HCT116 (cell line): ENCODE data around the gene SMC4.

Experiments used
- CTCF ChIP-seq, 3 experiments: fragments of 200-600 bp in 1 of 3; sonication (generic) in 1 of 3; IDR thresholded peaks in 2 of 3; conservative IDR thresholded peaks in 1 of 3; 2 replicates each; pipeline ENCODE4 v1.5.1; 2012 to 2017; ENCODE audit warnings: low read depth in 2 of 3, low read length in 2 of 3, antibody characterized with exemption in 1 of 3, borderline replicate concordance in 1 of 3, control low read depth in 1 of 3, mild to moderate bottlenecking in 1 of 3, mixed read lengths in 1 of 3, mixed run types in 1 of 3, moderate library complexity in 1 of 3; ENCODE audit not compliant: insufficient read depth in 1 of 3
- ZBTB33 ChIP-seq: IDR thresholded peaks from 2 replicates; pipeline ENCODE4 v1.6.1; 2011; ENCODE audit warnings: mild to moderate bottlenecking, low read length, moderate library complexity; ENCODE audit not compliant: insufficient replicate concordance; ENCODE audit errors: extremely low read depth

- TF ChIP-seq CTCF (IDR thresholded peaks at IDR 0.05 in 2 of 3, conservative IDR thresholded peaks at IDR 0.05 in 1 of 3; ENCODE audit: borderline replicate concordance in 1 of 3, insufficient read depth in 1 of 3, low read depth in 2 of 3, low read length in 2 of 3) (no peak), ZBTB33 (no peak)
Observed at GRCh38 chr3:160384639-160385318, 14.7 kb upstream of the SMC4 start.
